A549 (cell line): ENCODE measurements around the gene CT45A9.

Experiments used
- CTCF ChIP-seq: fragments of >200 bp; sonication (Bioruptor Twin); formaldehyde crosslinking; IDR thresholded peaks from 3 replicates; pipeline ENCODE4 v1.5.1; 2016
- E2F6 ChIP-seq: IDR thresholded peaks from 2 replicates; pipeline ENCODE4 v1.6.1; 2012; ENCODE audit warnings: low read depth, borderline replicate concordance
- HES2 ChIP-seq: fragments of >200 bp; sonication (Bioruptor Twin); formaldehyde crosslinking; IDR thresholded peaks from 2 replicates; pipeline ENCODE4 v1.6.1; 2016

- TF ChIP-seq HES2 = no peak
- no peak for TF ChIP-seq CTCF
- no peak for TF ChIP-seq E2F6
These were observed 21.2 kb upstream of the CT45A9 start for GRCh38 chrX:135892781-135893180.
